ENCODE data around the gene NOC3L. TPM values are rescaled to one million over a fixed set of nuclear protein-coding genes. Genes with fewer than 3 reads are reported as not detected.
"Not testable (repeated sequence)": the region's sequence is repeated elsewhere in the genome, so short reads cannot be mapped to it uniquely, and the experiment has no call there.

NOC3L gene
- total RNA-seq, 1 experiment from 2014 or later = 63.7 TPM

- no peak for DNase-seq (ENCODE audit: low spot score)
Measured at GRCh38 chr10:94363251-94363565, 469 bp upstream of the NOC3L start.

DNA sequence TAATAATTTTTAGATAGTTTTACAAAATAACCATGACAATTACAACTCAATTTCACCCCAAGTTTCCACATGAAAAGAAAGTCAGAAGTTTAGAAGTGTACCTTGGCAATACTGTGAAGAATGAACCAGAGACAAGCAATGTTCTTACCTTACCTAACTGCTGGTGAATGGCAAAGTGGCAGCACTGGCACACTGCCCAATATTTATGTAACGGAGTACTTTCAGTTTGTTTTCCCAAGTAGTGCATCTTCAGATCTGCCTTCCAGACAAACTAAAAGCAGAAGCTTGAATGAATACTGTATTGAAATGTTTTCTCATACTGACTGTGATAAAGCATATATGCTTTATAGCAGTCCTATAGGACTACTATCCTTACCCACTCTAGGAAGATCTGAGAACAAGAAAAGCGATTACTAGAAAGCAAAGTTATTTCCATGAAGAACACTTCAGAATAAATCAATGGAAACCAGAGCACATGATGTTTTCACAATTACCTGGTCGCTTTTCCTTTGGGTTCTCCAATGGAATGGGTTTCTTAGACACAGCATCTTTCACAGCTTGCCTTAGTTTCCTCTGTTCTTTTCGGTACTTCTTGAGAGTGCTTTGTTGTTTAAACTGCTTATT lies 1.5 kb downstream of the NOC3L start:
- DNase-seq (ENCODE audit: low spot score) = peak; percentile 44

GRCh38 chr10:94358480-94358879 lies 4.3 kb downstream of the NOC3L start:
- peak; percentile 92 for DNase-seq (ENCODE audit: low spot score)

- no peak for DNase-seq (ENCODE audit: low spot score)
Measured at GRCh38 chr10:94357193-94357592, 5.5 kb downstream of the NOC3L start.

DNA sequence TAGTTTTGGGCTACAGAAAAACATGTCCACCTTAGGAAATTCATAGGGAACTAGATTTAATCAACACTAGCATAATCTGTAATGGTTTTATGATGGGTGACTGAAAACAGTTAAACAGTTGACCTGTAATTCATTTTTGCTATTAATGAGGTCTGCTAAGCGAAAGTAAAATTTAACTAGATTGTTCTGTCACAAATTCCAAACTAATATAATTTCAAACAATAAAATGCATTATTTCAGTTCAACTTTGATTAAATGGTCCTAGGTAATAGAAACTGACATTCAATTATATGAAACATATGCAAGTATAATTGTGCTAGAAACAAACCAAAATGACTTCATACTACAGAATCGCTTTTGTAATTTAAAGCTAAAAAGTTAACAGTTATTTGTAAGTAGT lies 6.9 kb downstream of the NOC3L start:
- DNase-seq (ENCODE audit: low spot score) = no peak

- DNase-seq (ENCODE audit: low spot score) = no peak
Measured at GRCh38 chr10:94353336-94353735, 9.4 kb downstream of the NOC3L start.

DNA sequence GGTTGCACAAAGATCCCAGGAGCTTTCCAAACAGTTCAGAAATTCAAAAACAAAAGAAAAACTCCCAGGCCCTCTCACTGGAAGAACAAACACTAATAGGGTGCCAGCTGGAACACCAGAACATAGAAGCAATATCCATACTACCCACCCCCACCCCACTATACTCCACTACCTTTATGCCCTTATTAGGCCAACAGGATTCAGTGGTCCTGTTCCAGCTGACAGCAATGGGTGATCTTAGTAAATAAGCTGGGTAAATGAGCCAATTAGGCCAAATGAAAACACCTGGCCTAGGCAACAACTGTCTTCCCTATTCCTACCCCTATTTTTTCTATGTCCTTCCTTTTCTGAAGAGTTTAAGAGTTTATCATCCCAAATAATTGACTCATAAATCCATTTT lies 11.7 kb downstream of the NOC3L start:
- no peak for DNase-seq (ENCODE audit: low spot score)

DNA sequence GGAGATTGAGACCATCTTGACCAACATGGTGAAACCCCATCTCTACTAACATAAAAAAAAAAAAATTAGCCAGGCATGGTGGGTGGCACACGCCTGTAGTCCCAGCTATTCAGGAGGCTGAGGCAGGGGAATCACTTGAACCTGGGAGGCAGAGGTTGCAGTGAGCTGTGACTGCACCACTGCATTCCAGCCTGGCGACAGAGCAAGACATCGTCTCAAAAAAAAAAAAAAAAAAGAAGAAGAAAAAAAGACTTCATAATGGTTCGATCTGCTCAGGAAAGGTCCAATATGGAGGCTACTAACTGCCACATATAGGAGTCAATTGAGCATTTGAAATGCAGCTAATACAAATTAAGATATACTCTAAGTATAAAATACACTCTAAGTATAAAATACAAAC lies 12.2 kb downstream of the NOC3L start:
- DNase-seq (ENCODE audit: low spot score) = not testable (repeated sequence)

DNA sequence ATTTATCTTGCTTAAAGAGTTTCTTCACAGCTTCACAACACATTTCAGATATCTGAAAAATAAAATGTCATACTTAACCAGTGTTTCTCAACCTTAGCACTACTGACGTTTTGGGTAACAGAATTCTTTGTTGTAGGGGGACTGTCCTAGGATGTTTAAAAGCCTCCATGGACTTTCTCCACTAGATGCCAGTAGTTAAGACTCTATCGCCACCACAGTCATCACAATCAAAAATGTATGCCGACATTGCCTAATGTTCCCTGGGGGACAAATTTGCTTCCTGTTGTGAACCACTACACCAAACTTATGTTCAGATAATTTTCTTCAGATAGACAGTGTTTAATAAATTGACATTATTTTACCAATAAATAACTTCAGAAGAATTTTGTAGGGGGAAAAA lies 13.4 kb downstream of the NOC3L start:
- peak; percentile 18 for DNase-seq (ENCODE audit: low spot score)

DNA sequence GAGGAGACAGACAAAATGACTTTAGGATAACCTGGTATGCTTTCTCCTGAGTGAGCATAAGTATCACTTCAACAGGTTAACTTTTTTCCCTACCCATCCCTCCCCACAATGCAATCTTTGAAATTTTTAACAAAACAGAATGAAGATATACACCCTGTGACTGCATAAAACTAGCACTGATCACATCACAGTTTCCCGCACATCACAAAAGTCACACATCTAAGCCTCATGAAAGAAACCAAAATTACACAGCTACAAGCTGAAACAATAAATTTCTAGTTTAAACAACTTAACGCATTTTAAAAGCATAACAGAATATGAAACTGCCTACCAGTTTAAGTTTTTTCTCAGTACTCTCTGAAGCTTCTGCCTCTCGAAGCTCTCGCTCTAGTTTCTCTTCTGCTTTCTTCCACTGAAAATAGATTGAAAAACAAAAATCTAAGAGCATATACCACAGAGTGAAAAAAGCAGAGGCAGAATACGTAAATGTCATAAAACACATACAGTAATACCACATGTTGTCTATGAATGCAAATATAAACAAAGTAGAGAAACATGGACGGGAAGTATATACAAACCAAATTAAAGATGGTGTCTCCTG lies 18.1 kb downstream of the NOC3L start:
- no peak for DNase-seq (ENCODE audit: low spot score)

DNA sequence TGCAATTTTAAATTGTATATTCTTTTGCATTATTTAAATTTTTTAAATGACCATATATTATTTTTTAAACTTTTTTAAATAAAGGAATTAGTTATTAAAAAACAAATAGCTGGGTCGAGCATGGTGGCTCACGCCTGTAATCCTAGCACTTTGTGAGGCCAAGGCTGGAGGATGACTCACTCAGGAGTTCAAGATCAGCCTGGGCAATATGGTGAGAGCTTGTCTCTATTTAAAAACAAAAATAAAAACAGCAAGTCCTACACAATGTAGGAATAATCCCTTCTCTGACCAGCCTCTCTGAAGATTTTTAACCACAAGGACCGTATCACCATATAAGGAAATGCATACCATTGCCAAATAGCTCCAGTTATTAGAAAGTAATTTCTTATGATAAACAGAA lies 19.6 kb downstream of the NOC3L start:
- DNase-seq (ENCODE audit: low spot score) = no peak

- DNase-seq (ENCODE audit: low spot score) = no peak
Measured at GRCh38 chr10:94334857-94335256, 27.9 kb downstream of the NOC3L start.

- no peak for DNase-seq (ENCODE audit: low spot score)
Measured at GRCh38 chr10:94333051-94333450, 29.7 kb downstream of the NOC3L start.

DNA sequence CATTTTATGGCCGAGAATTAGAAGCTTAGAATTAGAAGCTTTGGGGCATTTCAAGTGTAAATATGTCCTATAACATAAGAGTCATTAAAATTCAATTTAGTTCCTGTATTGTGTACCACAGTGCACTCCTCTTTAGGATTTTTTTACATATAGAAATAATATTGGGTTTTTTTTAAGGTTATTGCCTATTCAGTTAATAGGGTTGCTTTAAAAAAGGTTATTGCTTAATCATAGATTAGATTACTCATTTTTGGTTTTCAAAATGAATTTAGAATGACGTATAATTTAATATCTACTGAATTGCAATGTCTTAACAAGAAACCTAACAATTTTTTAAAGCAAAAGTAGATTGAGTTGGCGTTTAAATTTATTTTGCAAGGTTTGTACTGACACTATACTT lies 34.1 kb downstream of the NOC3L start:
- no peak for DNase-seq (ENCODE audit: low spot score)

- no peak for DNase-seq (ENCODE audit: low spot score)
Measured at GRCh38 chr10:94327649-94328048, 35.1 kb downstream of the NOC3L start.

DNA sequence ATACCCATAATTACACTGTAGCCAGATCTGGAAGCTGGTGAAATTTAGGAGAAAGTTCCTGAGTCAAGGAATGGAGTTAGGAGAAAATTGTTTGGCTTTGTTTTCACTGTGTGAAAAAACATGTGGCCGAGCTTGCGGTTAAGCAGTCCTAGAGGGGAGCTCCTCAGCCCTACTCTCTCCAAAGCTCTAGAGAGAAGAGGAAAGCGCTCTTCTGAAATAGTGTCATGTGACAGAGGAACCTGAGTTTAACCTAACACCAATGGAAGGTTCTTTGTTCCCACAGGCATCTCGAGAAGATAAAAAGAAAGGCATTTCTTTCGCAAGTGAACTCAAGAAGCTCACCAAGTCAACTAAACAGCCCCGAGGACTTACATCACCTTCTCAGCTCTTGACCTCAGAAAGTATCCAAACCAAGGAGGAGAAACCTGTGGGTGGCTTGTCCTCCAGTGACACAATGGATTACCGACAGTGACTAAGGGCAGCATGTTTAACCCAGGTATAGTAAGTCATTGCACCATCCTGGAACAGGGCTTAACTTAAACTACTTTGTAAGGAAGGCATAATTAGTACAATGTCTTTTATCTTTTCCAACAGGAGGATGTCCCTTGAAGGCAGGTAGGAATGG lies 38.0 kb downstream of the NOC3L start:
- DNase-seq (ENCODE audit: low spot score) = no peak

DNA sequence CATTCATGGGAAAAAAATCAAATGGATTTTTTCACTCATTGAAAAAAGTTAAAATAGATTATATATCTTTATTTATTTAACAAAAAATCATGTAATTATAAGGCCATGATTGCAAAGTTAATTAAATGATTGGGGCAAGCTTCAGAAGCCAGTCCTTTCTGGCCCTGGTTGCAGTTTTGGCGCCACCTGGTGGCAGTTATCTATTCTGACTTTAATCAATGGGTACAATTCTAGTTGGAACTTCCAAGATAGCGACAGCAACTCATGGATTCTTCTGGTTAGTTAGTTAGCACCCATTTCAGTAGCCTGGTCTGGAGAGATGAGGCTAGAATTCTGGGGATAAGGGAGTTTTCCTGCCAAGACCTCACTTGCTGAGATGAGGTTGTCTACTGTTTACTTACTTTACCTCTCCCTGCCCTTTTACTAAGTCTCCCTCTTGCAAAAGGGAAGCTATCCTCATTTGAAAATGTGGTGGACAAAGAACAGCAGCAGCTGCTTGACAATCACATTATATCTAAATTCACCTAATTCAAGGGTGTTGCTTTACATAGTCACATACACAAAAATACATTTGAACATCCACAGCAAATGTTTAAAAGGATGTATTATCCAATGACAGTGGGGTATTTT lies 42.3 kb downstream of the NOC3L start:
- DNase-seq (ENCODE audit: low spot score) = peak; percentile 68

DNA sequence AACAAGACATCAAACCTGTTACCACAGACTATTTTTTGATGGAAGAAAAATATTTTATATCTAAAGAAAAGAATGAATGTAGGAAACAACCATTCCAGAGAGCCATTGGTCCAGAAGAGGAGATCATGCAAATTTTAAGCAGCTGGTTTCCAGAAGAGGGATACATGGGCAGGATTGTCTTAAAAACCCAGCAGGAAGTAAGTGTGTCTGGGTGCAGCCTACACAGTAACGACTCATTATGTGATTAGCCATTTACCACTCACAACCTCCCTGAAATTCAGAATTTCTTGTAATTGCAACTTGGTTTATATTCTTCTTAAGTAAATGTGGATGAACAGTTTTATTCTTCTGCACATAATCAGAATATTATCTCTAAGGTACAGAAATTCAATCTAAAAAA lies 46.2 kb downstream of the NOC3L start:
- no peak for DNase-seq (ENCODE audit: low spot score)

DNA sequence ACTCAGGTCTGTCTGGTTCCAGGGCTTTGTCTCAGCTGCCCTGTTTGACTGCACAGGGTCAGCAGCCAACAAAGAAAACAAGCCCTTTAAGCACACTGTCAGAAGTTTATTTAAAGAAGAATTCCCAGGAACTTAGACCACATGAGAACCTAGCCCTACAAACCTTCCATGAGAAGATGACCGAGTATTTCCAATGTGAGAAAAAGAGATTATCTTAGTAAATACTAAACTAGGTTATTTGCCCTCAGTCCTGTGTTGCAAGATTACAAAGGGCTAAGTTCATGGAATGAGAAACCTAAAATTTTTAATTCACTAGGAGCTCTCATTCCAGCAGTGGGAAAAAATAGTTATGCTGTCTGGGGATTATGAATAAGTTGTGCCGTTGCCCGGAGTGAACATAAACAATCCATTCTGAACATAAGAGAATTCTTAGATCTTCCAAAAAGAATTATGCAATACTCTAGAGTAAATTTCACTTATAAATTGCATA lies 46.7 kb downstream of the NOC3L start:
- no peak for DNase-seq (ENCODE audit: low spot score)

GRCh38 chr10:94315024-94315451 lies 47.7 kb downstream of the NOC3L start:
- DNase-seq (ENCODE audit: low spot score) = no peak

DNA sequence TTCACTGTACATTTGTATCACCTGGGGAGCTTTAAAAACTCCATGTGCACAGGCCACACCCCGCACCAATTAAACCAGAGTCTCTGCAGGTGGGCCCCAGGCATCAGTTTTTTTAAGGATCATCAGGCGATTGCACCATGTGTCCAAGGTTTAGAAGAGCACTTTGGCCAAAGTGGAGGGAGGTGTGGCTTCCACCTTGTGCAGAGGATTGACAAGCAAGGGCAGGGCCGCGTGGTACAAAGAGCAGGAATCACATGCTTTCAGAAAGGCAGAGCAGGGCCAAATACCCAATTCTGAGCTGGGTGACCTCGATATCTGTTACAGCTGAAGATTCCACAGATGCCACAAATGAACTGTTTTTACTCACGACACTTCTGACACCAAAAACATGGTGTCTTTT lies 52.4 kb downstream of the NOC3L start:
- no peak for DNase-seq (ENCODE audit: low spot score)

- no peak for DNase-seq (ENCODE audit: low spot score)
Measured at GRCh38 chr10:94308866-94309265, 53.9 kb downstream of the NOC3L start.

DNA sequence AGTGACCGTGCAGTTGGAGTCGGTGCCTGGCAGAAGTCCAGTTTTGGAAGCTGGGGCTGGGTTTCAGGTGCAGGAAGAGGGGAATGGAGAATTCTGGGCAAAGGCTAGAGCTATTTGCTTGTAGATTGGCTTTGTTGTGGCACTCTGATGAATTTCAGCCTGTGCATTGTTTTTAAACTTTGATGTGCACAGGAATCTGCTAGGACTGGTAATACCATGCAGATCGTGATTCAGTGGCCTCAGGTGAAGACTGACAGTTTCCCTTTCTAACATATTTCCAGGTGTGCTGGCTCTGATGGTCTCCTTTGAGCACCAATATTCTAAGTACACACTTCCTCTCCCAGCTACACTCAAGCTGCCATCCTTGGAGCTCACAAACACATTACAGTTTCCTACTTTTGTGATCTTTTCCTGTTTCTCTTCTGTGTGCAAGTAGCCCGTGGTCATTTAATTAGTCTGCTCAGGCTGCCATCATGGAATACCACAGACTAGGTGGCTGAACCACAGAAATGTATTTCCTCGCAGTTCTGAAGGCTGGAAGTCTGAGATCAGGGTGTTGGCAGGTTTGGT lies 55.6 kb downstream of the NOC3L start:
- DNase-seq (ENCODE audit: low spot score) = no peak
